K562 (cell line): ENCODE measurements around the gene TDRD3. TPM values are rescaled to one million over a fixed set of nuclear protein-coding genes. Genes with fewer than 3 reads are reported as not detected.

Experiments
- ATF3 ChIP-seq, 2 experiments: fragments of 450-650 bp in 1 of 2; sonication (generic) in 1 of 2; formaldehyde crosslinking in 1 of 2; IDR thresholded peaks in 1 of 2; conservative IDR thresholded peaks in 1 of 2; 2 replicates each; pipeline versions ENCODE4 v1.6.1 to v1.8.1; 2016 to 2023; ENCODE audit warnings: mild to moderate bottlenecking in 2 of 2, moderate library complexity in 2 of 2, inconsistent platforms in 1 of 2, missing genetic modification reagents in 1 of 2
- CHD1 ChIP-seq: fragments of 200-600 bp; sonication (generic); IDR thresholded peaks from one replicate; pipeline ENCODE4 v1.6.1; 2012; ENCODE audit warnings: mild to moderate bottlenecking, moderate library complexity, low read length, inconsistent platforms
- DPF2 ChIP-seq: fragments of 450-650 bp; IDR thresholded peaks from 2 replicates; pipeline ENCODE4 v1.6.1; 2016
- EP400 ChIP-seq: fragments of 450-650 bp; IDR thresholded peaks from 2 replicates; pipeline ENCODE4 v1.6.1; 2017; ENCODE audit warnings: antibody characterized with exemption, mild to moderate bottlenecking, moderate library complexity
- KDM1A ChIP-seq, 2 experiments: fragments of 450-650 bp; IDR thresholded peaks; 2 replicates each; pipeline ENCODE4 v1.6.1; 2016; ENCODE audit warnings: mild to moderate bottlenecking in 2 of 2
- MAFG ChIP-seq: fragments of 450-650 bp; conservative IDR thresholded peaks from 2 replicates; pipeline ENCODE4 v1.6.1; 2016; ENCODE audit warnings: missing genetic modification characterization, missing compliant biosample characterization
- MGA ChIP-seq: fragments of 450-650 bp; IDR thresholded peaks from 2 replicates; pipeline ENCODE4 v1.6.1; 2016; ENCODE audit warnings: mild to moderate bottlenecking, moderate library complexity
- NFATC3 ChIP-seq: fragments of 450-650 bp; IDR thresholded peaks from 2 replicates; pipeline ENCODE4 v1.6.1; 2017; ENCODE audit warnings: mild to moderate bottlenecking
- RB1 ChIP-seq: fragments of 450-650 bp; IDR thresholded peaks from 2 replicates; pipeline ENCODE4 v1.6.1; 2017; ENCODE audit warnings: low read depth, mild to moderate bottlenecking
- SRSF7 ChIP-seq: fragments of 200-400 bp; formaldehyde crosslinking; optimal IDR thresholded peaks from 2 replicates; pipeline ENCODE3; 2017; ENCODE audit warnings: mild to moderate bottlenecking, low read depth, low read length
- TRIM28 ChIP-seq: fragments of 450-650 bp; IDR thresholded peaks from 2 replicates; pipeline ENCODE4 v1.6.1; 2017
- XRCC5 ChIP-seq: fragments of 200-400 bp; formaldehyde crosslinking; IDR thresholded peaks from 2 replicates; pipeline ENCODE4 v1.6.1; 2017; ENCODE audit warnings: low read depth, mild to moderate bottlenecking, low read length
- ZFP1 ChIP-seq: fragments of 450-650 bp; formaldehyde crosslinking; IDR thresholded peaks from 2 replicates; pipeline ENCODE4 v1.4.0; 2020; ENCODE audit warnings: mild to moderate bottlenecking, mixed read lengths
- ZNF274 ChIP-seq: IDR thresholded peaks from 2 replicates; pipeline ENCODE4 v1.6.1; 2011; ENCODE audit warnings: low read depth, mild to moderate bottlenecking, low read length, moderate library complexity, borderline replicate concordance
- ZNF717 ChIP-seq: fragments of 250-450 bp; sonication (Bioruptor Pico); IDR thresholded peaks from 2 replicates; pipeline ENCODE4 v1.5.0; 2021
- polyA plus RNA-seq, 8 experiments: library from polyadenylated mRNA; depleted of rRNA in 4 of 8; stranded (reverse) in 5 of 8; unstranded in 3 of 8; fragments of >200 nt; fragmentation: Nextera tagmentation in 2 of 8; fragmentation: Illumina TruSeq in 1 of 8; extraction: Ambion mirVana in 2 of 8; extraction: Trizol in 1 of 8; gene quantifications; 2 replicates each; pipeline versions ENCODE4 v1.2.1 to v1.2.3, GENCODE V29; 2011 to 2014; ENCODE audit warnings: inconsistent platforms in 1 of 8, missing spikeins in 1 of 8
- total RNA-seq, 7 experiments: library from RNA; depleted of rRNA in 6 of 7; stranded (reverse); fragments of >200 nt in 6 of 7; fragmentation: Illumina TruSeq in 2 of 7; extraction: Trizol in 2 of 7; gene quantifications; 2 replicates each; pipeline versions ENCODE4 v1.2.1 to v1.2.3, GENCODE V29; 2011 to 2021; ENCODE audit warnings: low replicate concordance in 1 of 7
- TF ChIP-seq, protein P1 (sequence below): sonication (generic); IDR thresholded peaks from 2 replicates; pipeline ENCODE4 v1.6.1; 2016

TDRD3 gene
- total and polyA plus RNA-seq, 9 of the 15 experiments (the other 6 are each of a cell fraction or from before 2014, with no cell fraction given): 3.6 to 16.4 (median 9.5) TPM

DNA sequence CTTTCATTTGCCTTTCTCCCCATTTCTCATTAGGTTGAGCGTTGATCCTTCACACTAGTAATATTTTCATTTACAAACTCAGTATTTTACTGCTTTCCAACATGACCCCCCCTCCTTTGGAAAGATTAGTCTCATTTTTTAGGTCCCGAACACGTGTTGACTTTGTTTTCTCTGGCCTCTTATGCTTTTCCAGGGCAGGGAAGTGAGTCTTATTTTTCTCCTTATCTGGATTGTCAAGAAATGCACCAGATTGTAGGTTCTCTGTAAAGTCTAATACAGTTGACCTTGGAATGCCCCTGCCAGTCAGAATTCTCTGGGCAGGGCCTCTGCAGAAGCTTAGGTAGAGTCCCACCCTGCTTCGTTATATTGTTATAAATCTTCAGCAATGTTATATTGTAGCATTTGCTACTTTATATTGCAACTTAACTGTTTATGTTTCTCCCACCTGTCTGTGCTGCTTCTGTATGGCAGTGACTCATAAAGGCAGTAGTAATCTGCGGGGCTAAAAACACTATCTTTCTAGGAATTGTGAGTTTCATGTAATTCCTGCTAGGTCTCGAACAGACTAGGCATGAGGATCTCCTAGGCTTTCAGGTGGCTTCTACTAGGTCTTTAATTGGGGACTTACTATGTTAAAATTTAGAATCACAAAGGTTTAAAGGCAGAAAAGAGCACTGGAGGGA, 2.0 kb downstream of the TDRD3 start (continued):
- TF ChIP-seq EP400: peak; percentile 37; the same call in 1 of the 2 replicates
- no peak for TF ChIP-seq SRSF7
- TF ChIP-seq ATF3 (IDR thresholded peaks at IDR 0.05): peak; percentile 73; the same call in 1 of the 2 replicates
- no peak for TF ChIP-seq ATF3 (CRISPR knock-in tag; conservative IDR thresholded peaks at IDR 0.05)
- TF ChIP-seq, protein P1, sequence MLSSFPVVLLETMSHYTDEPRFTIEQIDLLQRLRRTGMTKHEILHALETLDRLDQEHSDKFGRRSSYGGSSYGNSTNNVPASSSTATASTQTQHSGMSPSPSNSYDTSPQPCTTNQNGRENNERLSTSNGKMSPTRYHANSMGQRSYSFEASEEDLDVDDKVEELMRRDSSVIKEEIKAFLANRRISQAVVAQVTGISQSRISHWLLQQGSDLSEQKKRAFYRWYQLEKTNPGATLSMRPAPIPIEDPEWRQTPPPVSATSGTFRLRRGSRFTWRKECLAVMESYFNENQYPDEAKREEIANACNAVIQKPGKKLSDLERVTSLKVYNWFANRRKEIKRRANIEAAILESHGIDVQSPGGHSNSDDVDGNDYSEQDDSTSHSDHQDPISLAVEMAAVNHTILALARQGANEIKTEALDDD: peak; percentile 42; the same call in 1 of the 2 replicates
- no peak for TF ChIP-seq CHD1
- peak; percentile 18 to 23; a peak in 2 of 4 replicates for TF ChIP-seq KDM1A (IDR thresholded peaks at IDR 0.05)
- TF ChIP-seq ZNF274: no peak
- no peak for TF ChIP-seq ZFP1 (CRISPR knock-in tag)
- peak; percentile 20; the same call in 1 of the 2 replicates for TF ChIP-seq MGA
- TF ChIP-seq TRIM28: no peak
- no peak for TF ChIP-seq RB1
- no peak for TF ChIP-seq ZNF717 (CRISPR knock-in tag)
- no peak for TF ChIP-seq XRCC5
- no peak for TF ChIP-seq MAFG
- TF ChIP-seq DPF2: peak; percentile 72
- TF ChIP-seq NFATC3: no peak
